Kidney (tissue), 14 donors: ENCODE data around the gene CLEC5A. TPM values are rescaled to one million over a fixed set of nuclear protein-coding genes. Genes with fewer than 3 reads are reported as not detected.

Source experiments
- DNase-seq, 5 donors: peaks; one replicate each; pipeline ENCODE4 v3.0.0-alpha.2; 2013 to 2020
- FAIRE-seq: peaks from 2 replicates; lab custom pipeline; 2012; peaks lifted over from hg19 to GRCh38; lab: Jason Lieb, UNC
- H3K27ac ChIP-seq, 2 donors: one replicate each; pipeline ENCODE4 v1.7.0; 2013; ENCODE audit warnings: low read depth in 2 of 2, low read length in 2 of 2, inconsistent platforms in 1 of 2
- H3K27me3 ChIP-seq: one replicate; pipeline ENCODE4 v1.7.1; 2013; ENCODE audit warnings: low read length, inconsistent platforms; ENCODE audit not compliant: control insufficient read depth, insufficient read depth
- H3K36me3 ChIP-seq, 3 donors: one replicate each; pipeline versions ENCODE4 v1.7.0 to v1.7.1; 2013; ENCODE audit warnings: low read length in 3 of 3, control low read depth in 1 of 3, inconsistent platforms in 1 of 3; ENCODE audit not compliant: insufficient read depth in 3 of 3, control insufficient read depth in 2 of 3
- H3K4me1 ChIP-seq, 3 donors: one replicate each; pipeline versions ENCODE4 v1.7.0 to v1.7.1; 2013; ENCODE audit warnings: low read length in 3 of 3, inconsistent platforms in 1 of 3, low read depth in 1 of 3; ENCODE audit not compliant: control insufficient read depth in 2 of 3, insufficient read depth in 2 of 3
- H3K4me3 ChIP-seq, 3 donors: one replicate each; pipeline versions ENCODE4 v1.7.0 to v1.8.1; 2013; ENCODE audit warnings: low read length in 3 of 3, control low read depth in 1 of 3, inconsistent platforms in 1 of 3
- H3K9ac ChIP-seq, 3 donors: one replicate each; pipeline versions ENCODE4 v1.7.0 to v1.7.1; 2013; ENCODE audit warnings: low read length in 3 of 3, control low read depth in 1 of 3, inconsistent platforms in 1 of 3
- H3K9me3 ChIP-seq, 3 donors: one replicate each; pipeline versions ENCODE4 v1.7.0 to v1.7.1; 2013; ENCODE audit warnings: low read length in 3 of 3, control low read depth in 1 of 3, inconsistent platforms in 1 of 3; ENCODE audit not compliant: control insufficient read depth in 2 of 3, insufficient read depth in 1 of 3
- CTCF ChIP-seq: IDR thresholded peaks from 3 replicates; pipeline ENCODE4 v1.5.1; 2012; ENCODE audit warnings: mild to moderate bottlenecking, moderate library complexity, borderline replicate concordance; ENCODE audit not compliant: insufficient read depth; ENCODE audit errors: extremely low read depth
- intact Hi-C: fragments of 100-400 bp; cut with DNase I; formaldehyde crosslinking; loops from one replicate; pipeline ENCODE4 v1.11.1; 2022
- polyA plus RNA-seq: library from polyadenylated mRNA; stranded (reverse); fragments of 350-450 nt; fragmentation: Illumina TruSeq; extraction: RNeasy Lipid Tissue Mini Kit (QIAGEN cat#74804); gene quantifications from one replicate; pipeline ENCODE4 v1.2.3, GENCODE V29; 2014; ENCODE audit warnings: low read depth, low replicate concordance; ENCODE audit not compliant: insufficient read depth
- total RNA-seq: library from RNA; stranded (reverse); fragmentation: NEBNext Ultra II Directional; extraction: Animal tissue kit (Norgen Biotek cat#: 25700); gene quantifications from one replicate; pipeline ENCODE4 v1.2.1, GENCODE V29; 2021
- donor health status: control.
- donor health status: control.
- donor health status: control.
- donor health status: control.
- donor health status: control.
- donor health status: DM: yes; HTN: yes; CAD: no.
- donor health status: Normal renal cell carcinoma (clear cell type).

CLEC5A gene
- total and polyA plus RNA-seq, 2 donors from 2014 or later = 2.9 TPM; not detected in 1

DNA sequence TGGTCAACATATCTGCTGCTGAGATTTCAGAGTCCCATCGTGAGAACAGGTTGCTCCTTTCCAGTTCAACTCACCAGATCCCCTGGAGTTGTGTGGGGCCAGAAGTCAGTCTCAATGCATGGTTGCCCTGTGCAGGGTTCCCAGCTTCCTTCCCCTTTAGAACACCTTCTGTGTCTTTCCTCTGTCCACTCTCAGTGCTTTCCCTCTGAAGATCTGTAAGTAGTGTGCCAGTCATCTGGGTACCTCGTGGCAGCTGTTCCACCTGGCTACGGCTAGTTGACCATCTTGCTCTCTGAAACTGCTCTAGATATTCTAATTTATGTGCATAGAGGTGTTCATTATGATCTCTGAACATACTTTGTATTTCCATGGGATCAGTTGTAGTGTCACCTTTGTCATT is 69.4 kb downstream of the CLEC5A start:
- intact Hi-C loops = no loop called here
- no peak for DNase-seq
- no peaks in the 10 kb centered on the region for H3K9me3 ChIP-seq
- TF ChIP-seq CTCF = no peak
- H3K4me1 ChIP-seq = no peaks in the 10 kb centered on the region
- no peak for FAIRE-seq
- H3K9ac ChIP-seq = no peak overlapping the region
- H3K27me3 ChIP-seq = no peaks in the 10 kb centered on the region
- no peak overlapping the region for H3K4me3 ChIP-seq
- H3K36me3 ChIP-seq = no peaks in the 10 kb centered on the region
- H3K27ac ChIP-seq = no peak overlapping the region

Other genes with a start within 250 kb of the CLEC5A start
- gene DENND11, start 244.8 kb downstream of the CLEC5A start, total RNA-seq = 22.6 TPM
- 6.1 TPM for gene DENND11, start 244.8 kb downstream of the CLEC5A start, polyA plus RNA-seq
- 0.06 TPM for gene WEE2, start 238.6 kb downstream of the CLEC5A start, total RNA-seq
- gene WEE2, start 238.6 kb downstream of the CLEC5A start, polyA plus RNA-seq = 0.13 TPM
- gene SSBP1, start 208.6 kb downstream of the CLEC5A start, total RNA-seq = 90.2 TPM
- gene SSBP1, start 208.6 kb downstream of the CLEC5A start, polyA plus RNA-seq = 190 TPM
- 2.7 TPM for gene TAS2R3, start 182.9 kb downstream of the CLEC5A start, total RNA-seq
- not detected for gene TAS2R3, start 182.9 kb downstream of the CLEC5A start, polyA plus RNA-seq
- gene TAS2R4, start 170.3 kb downstream of the CLEC5A start, total RNA-seq = 2.5 TPM
- not detected for gene TAS2R4, start 170.3 kb downstream of the CLEC5A start, polyA plus RNA-seq
- 2.5 TPM for gene TAS2R5, start 156.8 kb downstream of the CLEC5A start, total RNA-seq
- not detected for gene TAS2R5, start 156.8 kb downstream of the CLEC5A start, polyA plus RNA-seq
- not detected for gene PRSS37, start 105.5 kb downstream of the CLEC5A start, total RNA-seq
- not detected for gene PRSS37, start 105.5 kb downstream of the CLEC5A start, polyA plus RNA-seq
- 0.22 TPM for gene OR9A4, start 30.6 kb downstream of the CLEC5A start, total RNA-seq
- not detected for gene OR9A4, start 30.6 kb downstream of the CLEC5A start, polyA plus RNA-seq
- not detected for gene TAS2R38, start 26.8 kb upstream of the CLEC5A start, total RNA-seq
- not detected for gene TAS2R38, start 26.8 kb upstream of the CLEC5A start, polyA plus RNA-seq
- 3.0 TPM for gene MGAM, start 48.9 kb upstream of the CLEC5A start, total RNA-seq
- gene MGAM, start 48.9 kb upstream of the CLEC5A start, polyA plus RNA-seq = 2.9 TPM
- 0.13 TPM for gene MGAM2, start 164.7 kb upstream of the CLEC5A start, total RNA-seq
- not detected for gene MGAM2, start 164.7 kb upstream of the CLEC5A start, polyA plus RNA-seq